GM21528 (cell line): Measurements from ENCODE around the gene CD80.
"Not testable (repeated sequence)": the region's sequence is repeated elsewhere in the genome, so short reads cannot be mapped to it uniquely, and the experiment has no call there.

Source experiments
- ATAC-seq: cut with Tn5 transposase; IDR thresholded peaks from one replicate; pipeline ENCODE4 v1.9.1; 2021; ENCODE audit warnings: mild to moderate bottlenecking, moderate library complexity; ENCODE audit not compliant: unreplicated experiment, low FRiP score

Gene CD80

GRCh38 chr3:119559441-119559963 lies at the start of gene CD80:
Gene CD80 (minus strand): TSS chr3:119559614. CDS start chr3:119557728, 1,886 bp downstream.
- ATAC-seq: peak; percentile 59

GRCh38 chr3:119608405-119609000 lies 49.1 kb upstream of the CD80 start:
- no peak for ATAC-seq

GRCh38 chr3:119604878-119605277 lies 45.5 kb upstream of the CD80 start:
- ATAC-seq: no peak

GRCh38 chr3:119602676-119603075 lies 43.3 kb upstream of the CD80 start:
- ATAC-seq: no peak

GRCh38 chr3:119601154-119601553 lies 41.7 kb upstream of the CD80 start:
- no peak for ATAC-seq

- peak; percentile 60 for ATAC-seq
These were observed 41.3 kb upstream of the CD80 start for GRCh38 chr3:119600732-119601131.

- no peak for ATAC-seq
These were observed 40.3 kb upstream of the CD80 start for GRCh38 chr3:119599558-119600174.

GRCh38 chr3:119598410-119599098 lies 39.1 kb upstream of the CD80 start:
- peak; percentile 36 for ATAC-seq

GRCh38 chr3:119597548-119598288 lies 38.3 kb upstream of the CD80 start, which contains the start of gene PLA1A:
Gene PLA1A (plus strand): TSS chr3:119597885. CDS start chr3:119597914, 29 bp downstream.
- ATAC-seq: no peak

- ATAC-seq: no peak
These were observed 37.0 kb upstream of the CD80 start for GRCh38 chr3:119596398-119596797.

- no peak for ATAC-seq
These were observed 36.4 kb upstream of the CD80 start for GRCh38 chr3:119595639-119596334.

GRCh38 chr3:119594929-119595328 lies 35.5 kb upstream of the CD80 start:
- ATAC-seq: not testable (repeated sequence)

GRCh38 chr3:119594066-119594465 lies 34.7 kb upstream of the CD80 start:
- no peak for ATAC-seq

- ATAC-seq: no peak
These were observed 33.4 kb upstream of the CD80 start for GRCh38 chr3:119592861-119593260.

- ATAC-seq: no peak
These were observed 31.3 kb upstream of the CD80 start for GRCh38 chr3:119590706-119591105.

- no peak for ATAC-seq
These were observed 29.8 kb upstream of the CD80 start for GRCh38 chr3:119589102-119589773.

GRCh38 chr3:119588112-119588511 lies 28.7 kb upstream of the CD80 start:
- no peak for ATAC-seq

- no peak for ATAC-seq
These were observed 27.3 kb upstream of the CD80 start for GRCh38 chr3:119586733-119587172.

- no peak for ATAC-seq
These were observed 26.6 kb upstream of the CD80 start for GRCh38 chr3:119585856-119586570.
